ENCODE results near the gene PXK.
"Not testable (repeated sequence)": the region's sequence is repeated elsewhere in the genome, so short reads cannot be mapped to it uniquely, and the experiment has no call there.

PXK gene

GRCh38 chr3:58333206-58334012, 717 bp downstream of the PXK start:
- peak overlapping the region; percentile 62 for H3K27ac ChIP-seq
- TF ChIP-seq CTCF (conservative IDR thresholded peaks at IDR 0.05) (peak; percentile 12), ZFX (IDR thresholded peaks at IDR 0.05) (peak; percentile 65; the same call in 1 of the 2 replicates)

GRCh38 chr3:58334013-58334321, 1.3 kb downstream of the PXK start:
- TF ChIP-seq CTCF (conservative IDR thresholded peaks at IDR 0.05) (no peak), ZFX (IDR thresholded peaks at IDR 0.05) (no peak)
- no peak overlapping the region for H3K27ac ChIP-seq

- H3K27ac ChIP-seq, result no peak overlapping the region
- TF ChIP-seq ZFX (IDR thresholded peaks at IDR 0.05) (no peak), CTCF (conservative IDR thresholded peaks at IDR 0.05) (no peak)
Measured at GRCh38 chr3:58334506-58334884, 1.8 kb downstream of the PXK start.

GRCh38 chr3:58335652-58335947, 2.9 kb downstream of the PXK start:
- H3K27ac ChIP-seq, result no peak overlapping the region
- TF ChIP-seq ZFX (IDR thresholded peaks at IDR 0.05), result no peak
- TF ChIP-seq CTCF (conservative IDR thresholded peaks at IDR 0.05), result no peak

- H3K27ac ChIP-seq, result no peak overlapping the region
- TF ChIP-seq CTCF (conservative IDR thresholded peaks at IDR 0.05), result no peak
- no peak for TF ChIP-seq ZFX (IDR thresholded peaks at IDR 0.05)
Measured at GRCh38 chr3:58336135-58336882, 3.6 kb downstream of the PXK start.

- no peak for TF ChIP-seq ZFX (IDR thresholded peaks at IDR 0.05)
- no peak for TF ChIP-seq CTCF (conservative IDR thresholded peaks at IDR 0.05)
- no peak overlapping the region for H3K27ac ChIP-seq
Measured at GRCh38 chr3:58337190-58337589, 4.5 kb downstream of the PXK start.

- not testable (repeated sequence) for H3K27ac ChIP-seq
Measured at GRCh38 chr3:58339146-58339545, 6.5 kb downstream of the PXK start.
